GM12878 (cell line): ENCODE results near the gene PRRT1. TPM values are rescaled to one million over a fixed set of nuclear protein-coding genes. Genes with fewer than 3 reads are reported as not detected.

Experiments used
- ASH2L ChIP-seq: fragments of 300-600, 200-600 bp; sonication (generic); IDR thresholded peaks from 2 replicates; pipeline ENCODE4 v1.6.1; 2017; ENCODE audit warnings: low read depth, mild to moderate bottlenecking, borderline replicate concordance
- EED ChIP-seq: sonication (generic); IDR thresholded peaks from 2 replicates; pipeline ENCODE4 v1.6.1; 2016; ENCODE audit warnings: antibody characterized with exemption, low read depth
- EGR1 ChIP-seq, 2 experiments: IDR thresholded peaks; 1 replicate in 1 of 2; 2 replicates in 1 of 2; pipeline ENCODE4 v1.6.1; 2011 to 2012; ENCODE audit warnings: low read depth in 2 of 2, low read length in 2 of 2, borderline replicate concordance in 1 of 2, mild to moderate bottlenecking in 1 of 2, moderate library complexity in 1 of 2
- FOS ChIP-seq: IDR thresholded peaks from 3 replicates; pipeline ENCODE4 v1.6.1; 2011; ENCODE audit warnings: borderline replicate concordance; ENCODE audit not compliant: insufficient read length; ENCODE audit errors: extremely low read depth
- HDAC2 ChIP-seq: fragments of 200-600 bp; sonication (generic); IDR thresholded peaks from 2 replicates; pipeline ENCODE4 v1.6.1; 2017
- IKZF1 ChIP-seq: fragments of 450-650 bp; conservative IDR thresholded peaks from 2 replicates; pipeline ENCODE4 v1.6.1; 2017; ENCODE audit warnings: antibody characterized with exemption, mild to moderate bottlenecking
- IRF4 ChIP-seq: IDR thresholded peaks from 2 replicates; pipeline ENCODE4 v1.6.1; 2011; ENCODE audit warnings: low read depth, low read length
- JUNB ChIP-seq: IDR thresholded peaks from 2 replicates; pipeline ENCODE4 v1.6.1; 2016; ENCODE audit warnings: antibody characterized with exemption, mild to moderate bottlenecking
- JUND ChIP-seq: IDR thresholded peaks from 2 replicates; pipeline ENCODE4 v1.6.1; 2012; ENCODE audit warnings: low read depth, mild to moderate bottlenecking, low read length, improper control_type of control experiment, moderate library complexity
- KDM1A ChIP-seq: fragments of 200-600 bp; sonication (generic); IDR thresholded peaks from 2 replicates; pipeline ENCODE4 v1.6.1; 2016; ENCODE audit warnings: borderline replicate concordance
- MEF2A ChIP-seq: IDR thresholded peaks from 2 replicates; pipeline ENCODE4 v1.6.1; 2011; ENCODE audit warnings: low read depth, mild to moderate bottlenecking, low read length, moderate library complexity; ENCODE audit not compliant: insufficient read depth
- MEF2B ChIP-seq: fragments of 450-650 bp; IDR thresholded peaks from 2 replicates; pipeline ENCODE4 v1.6.1; 2018; ENCODE audit warnings: mild to moderate bottlenecking, moderate library complexity; ENCODE audit not compliant: partially characterized antibody, poor library complexity, severe bottlenecking
- MTA2 ChIP-seq: fragments of 450-650 bp; IDR thresholded peaks from 2 replicates; pipeline ENCODE4 v1.6.1; 2016; ENCODE audit warnings: low read depth, mild to moderate bottlenecking, moderate library complexity
- NFIC ChIP-seq: IDR thresholded peaks from 2 replicates; pipeline ENCODE4 v1.6.1; 2012; ENCODE audit warnings: low read depth, mild to moderate bottlenecking, inconsistent platforms, low read length, moderate library complexity
- NKRF ChIP-seq: fragments of 450-650 bp; conservative IDR thresholded peaks from 2 replicates; pipeline ENCODE4 v1.6.1; 2017; ENCODE audit warnings: mild to moderate bottlenecking, moderate library complexity
- PAX8 ChIP-seq: fragments of 450-650 bp; IDR thresholded peaks from 2 replicates; pipeline ENCODE4 v1.6.1; 2017; ENCODE audit warnings: mild to moderate bottlenecking, moderate library complexity
- RELB ChIP-seq: fragments of 450-650 bp; IDR thresholded peaks from 2 replicates; pipeline ENCODE4 v1.6.1; 2017; ENCODE audit warnings: low read depth, mild to moderate bottlenecking, moderate library complexity
- SMAD1 ChIP-seq: fragments of 450-650 bp; IDR thresholded peaks from 2 replicates; pipeline ENCODE4 v1.6.1; 2018; ENCODE audit warnings: mild to moderate bottlenecking, low read depth; ENCODE audit not compliant: partially characterized antibody
- SREBF1 ChIP-seq: IDR thresholded peaks from 2 replicates; pipeline ENCODE4 v1.6.1; 2012; ENCODE audit warnings: mild to moderate bottlenecking, low read length
- SRF ChIP-seq, 2 experiments: IDR thresholded peaks; 2 replicates each; pipeline ENCODE4 v1.6.1; 2011; ENCODE audit warnings: low read depth in 2 of 2, low read length in 2 of 2, mild to moderate bottlenecking in 1 of 2, moderate library complexity in 1 of 2
- TCF12 ChIP-seq: IDR thresholded peaks from 2 replicates; pipeline ENCODE4 v1.6.1; 2011; ENCODE audit warnings: low read depth, mild to moderate bottlenecking, low read length
- TCF7 ChIP-seq: IDR thresholded peaks from 2 replicates; pipeline ENCODE4 v1.6.1; 2014; ENCODE audit warnings: antibody characterized with exemption, borderline replicate concordance
- USF2 ChIP-seq: IDR thresholded peaks from 2 replicates; pipeline ENCODE4 v1.6.1; 2011; ENCODE audit warnings: low read depth, low read length, improper control_type of control experiment, borderline replicate concordance
- ZBTB4 ChIP-seq: fragments of 450-650 bp; formaldehyde crosslinking; IDR thresholded peaks from 2 replicates; pipeline ENCODE4 v1.4.0; 2022; ENCODE audit warnings: mild to moderate bottlenecking, moderate library complexity
- ZZZ3 ChIP-seq: IDR thresholded peaks from 2 replicates; pipeline ENCODE4 v1.6.1; 2011; ENCODE audit warnings: low read depth; ENCODE audit not compliant: control insufficient read depth, insufficient read length
- polyA plus RNA-seq, 11 experiments: library from polyadenylated mRNA; depleted of rRNA in 4 of 11; unstranded in 6 of 11; stranded (reverse) in 5 of 11; fragments of >200 nt; fragmentation: Nextera tagmentation in 4 of 11; fragmentation: Illumina TruSeq in 1 of 11; extraction: Ambion mirVana in 4 of 11; extraction: Trizol in 1 of 11; gene quantifications; 1 replicate in 1 of 11; 2 replicates in 10 of 11; pipeline versions ENCODE4 v1.2.1 to v1.2.3, GENCODE V29; 2011 to 2016; ENCODE audit warnings: inconsistent platforms in 2 of 11, missing spikeins in 2 of 11, low read depth in 1 of 11
- total RNA-seq, 4 experiments: library from RNA; depleted of rRNA in 3 of 4; stranded (reverse); fragments of >200 nt in 3 of 4; fragmentation: Illumina TruSeq in 1 of 4; extraction: Trizol in 1 of 4; gene quantifications; 2 replicates each; pipeline versions ENCODE4 v1.2.1 to v1.2.3, GENCODE V29; 2013 to 2021

PRRT1 gene
- total and polyA plus RNA-seq, 10 of the 15 experiments (the other 5 are each of a cell fraction or from before 2014, with no cell fraction given), result 0.04 to 0.15 (median 0.10) TPM; not detected in 6

- TF ChIP-seq NKRF (peak; percentile 56; the same call in 1 of the 2 replicates), SMAD1 (no peak), EGR1 (IDR thresholded peaks at IDR 0.05; ENCODE audit: borderline replicate concordance in 1 of 2, low read depth in 2 of 2, low read length in 2 of 2) (no peak), NFIC (no peak), FOS (no peak), SRF (IDR thresholded peaks at IDR 0.05; ENCODE audit: low read depth in 2 of 2, low read length in 2 of 2) (no peak), ZZZ3 (no peak), MEF2B (no peak), KDM1A (no peak), HDAC2 (no peak), TCF7 (no peak), ASH2L (no peak), IKZF1 (peak; percentile 26), MTA2 (no peak), TCF12 (peak; percentile 78), MEF2A (no peak), JUND (0 out of 2 replicates have a peak, but pooled peaks have one; percentile 26), JUNB (no peak), PAX8 (no peak), ZBTB4 (CRISPR knock-in tag) (no peak), USF2 (no peak), EED (no peak), SREBF1 (no peak), RELB (no peak), IRF4 (no peak)
Measured at GRCh38 chr6:32154514-32155161, 2.9 kb upstream of the PRRT1 start (continued).
